Neural crest cell (in vitro differentiated cells): Measurements from ENCODE around the gene TLR9. TPM values are rescaled to one million over a fixed set of nuclear protein-coding genes. Genes with fewer than 3 reads are reported as not detected.

Experiments
- DNase-seq: peaks from one replicate; pipeline ENCODE4 v3.0.0; 2021; ENCODE audit warnings: low read depth, mixed read lengths, low spot score
- H3K27ac Mint-ChIP-seq: one replicate; pipeline ENCODE4 v1.8.0; 2021; ENCODE audit warnings: mild to moderate bottlenecking, mixed read lengths; ENCODE audit not compliant: unreplicated experiment
- H3K27me3 Mint-ChIP-seq: 2 replicates; pipeline ENCODE4 v1.8.0; 2021; ENCODE audit warnings: low read depth, mild to moderate bottlenecking, mixed read lengths
- H3K36me3 Mint-ChIP-seq: 2 replicates; pipeline ENCODE4 v1.8.0; 2021; ENCODE audit warnings: low read depth, mild to moderate bottlenecking, mixed read lengths
- H3K4me1 Mint-ChIP-seq: 2 replicates; pipeline ENCODE4 v1.8.0; 2021; ENCODE audit warnings: mixed read lengths
- H3K4me3 Mint-ChIP-seq: one replicate; pipeline ENCODE4 v1.8.0; 2021; ENCODE audit warnings: mild to moderate bottlenecking, mixed read lengths
- H3K9me3 Mint-ChIP-seq: 2 replicates; pipeline ENCODE4 v1.8.0; 2021; ENCODE audit warnings: mixed read lengths
- total RNA-seq: library from RNA; stranded (reverse); gene quantifications from 2 replicates; pipeline ENCODE4 v1.2.1, GENCODE V29; 2021
- TF ChIP-seq, protein P1 (sequence below): fragments of 200-600 bp; sonication (generic); conservative IDR thresholded peaks from 2 replicates; pipeline ENCODE4 v1.5.0; 2021; ENCODE audit warnings: antibody characterized with exemption, mild to moderate bottlenecking

Gene TLR9
- total RNA-seq, 1 donor from 2014 or later: not detected

- Mint-ChIP-seq H3K36me3 (peaks cover 8% of the 10 kb centered on the region), H3K4me3 (peak overlapping the region; percentile 16), H3K27me3 (peaks cover 34% of the 10 kb centered on the region), H3K4me1 (peaks cover 4% of the 10 kb centered on the region), H3K27ac (no peak overlapping the region), H3K9me3 (no peaks in the 10 kb centered on the region)
- no peak for DNase-seq
- TF ChIP-seq, protein P1, sequence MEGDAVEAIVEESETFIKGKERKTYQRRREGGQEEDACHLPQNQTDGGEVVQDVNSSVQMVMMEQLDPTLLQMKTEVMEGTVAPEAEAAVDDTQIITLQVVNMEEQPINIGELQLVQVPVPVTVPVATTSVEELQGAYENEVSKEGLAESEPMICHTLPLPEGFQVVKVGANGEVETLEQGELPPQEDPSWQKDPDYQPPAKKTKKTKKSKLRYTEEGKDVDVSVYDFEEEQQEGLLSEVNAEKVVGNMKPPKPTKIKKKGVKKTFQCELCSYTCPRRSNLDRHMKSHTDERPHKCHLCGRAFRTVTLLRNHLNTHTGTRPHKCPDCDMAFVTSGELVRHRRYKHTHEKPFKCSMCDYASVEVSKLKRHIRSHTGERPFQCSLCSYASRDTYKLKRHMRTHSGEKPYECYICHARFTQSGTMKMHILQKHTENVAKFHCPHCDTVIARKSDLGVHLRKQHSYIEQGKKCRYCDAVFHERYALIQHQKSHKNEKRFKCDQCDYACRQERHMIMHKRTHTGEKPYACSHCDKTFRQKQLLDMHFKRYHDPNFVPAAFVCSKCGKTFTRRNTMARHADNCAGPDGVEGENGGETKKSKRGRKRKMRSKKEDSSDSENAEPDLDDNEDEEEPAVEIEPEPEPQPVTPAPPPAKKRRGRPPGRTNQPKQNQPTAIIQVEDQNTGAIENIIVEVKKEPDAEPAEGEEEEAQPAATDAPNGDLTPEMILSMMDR: no peak
These were observed 24.2 kb upstream of the TLR9 start for GRCh38 chr3:52249683-52250082.

DNA sequence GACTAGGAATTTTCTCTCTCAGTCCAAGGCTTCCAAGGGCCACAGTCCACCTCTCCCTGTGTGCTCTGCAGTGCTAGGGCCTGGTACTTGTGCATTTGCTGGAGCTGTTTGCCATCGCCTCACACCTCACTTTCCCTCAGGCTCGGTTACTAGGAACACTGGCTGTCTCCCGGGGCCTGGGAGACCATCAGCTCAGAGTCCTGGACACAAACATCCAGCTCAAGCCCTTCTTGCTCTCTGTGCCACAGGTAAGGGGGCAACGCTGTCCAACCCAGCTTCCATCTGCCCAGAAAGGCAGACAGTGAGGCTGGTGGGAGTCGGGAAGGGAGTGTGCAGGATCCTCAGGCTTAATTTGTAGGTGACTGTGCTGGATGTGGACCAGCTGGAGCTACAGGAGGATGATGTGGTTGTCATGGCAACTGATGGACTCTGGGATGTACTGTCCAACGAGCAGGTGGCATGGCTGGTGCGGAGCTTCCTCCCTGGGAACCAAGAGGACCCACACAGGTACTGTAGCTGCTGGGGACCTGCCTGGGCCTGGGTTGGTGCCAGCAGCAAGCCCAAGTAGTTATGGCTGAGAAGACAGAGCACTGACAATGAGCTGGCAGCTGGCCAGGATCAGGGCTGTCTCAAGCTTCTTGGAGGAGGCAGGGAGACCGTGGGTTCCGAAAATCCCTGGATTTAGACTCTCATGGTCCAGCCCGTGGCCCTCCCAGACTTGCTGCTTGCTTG, 23.5 kb upstream of the TLR9 start:
- Mint-ChIP-seq H3K27ac (no peak overlapping the region), H3K27me3 (peaks cover 41% of the 10 kb centered on the region), H3K36me3 (peaks cover 8% of the 10 kb centered on the region), H3K4me3 (peak overlapping the region; percentile 76), H3K4me1 (peaks cover 4% of the 10 kb centered on the region), H3K9me3 (no peaks in the 10 kb centered on the region)
- TF ChIP-seq, protein P1: no peak
- DNase-seq: no peak

- Mint-ChIP-seq H3K27me3 (peaks cover 48% of the 10 kb centered on the region), H3K4me1 (peaks cover 4% of the 10 kb centered on the region), H3K4me3 (peak overlapping the region; percentile 67), H3K9me3 (peaks cover 2% of the 10 kb centered on the region), H3K36me3 (peaks cover 8% of the 10 kb centered on the region), H3K27ac (no peak overlapping the region)
- DNase-seq: no peak
- TF ChIP-seq, protein P1: no peak
These were observed 22.7 kb upstream of the TLR9 start for GRCh38 chr3:52248165-52248541.

DNA sequence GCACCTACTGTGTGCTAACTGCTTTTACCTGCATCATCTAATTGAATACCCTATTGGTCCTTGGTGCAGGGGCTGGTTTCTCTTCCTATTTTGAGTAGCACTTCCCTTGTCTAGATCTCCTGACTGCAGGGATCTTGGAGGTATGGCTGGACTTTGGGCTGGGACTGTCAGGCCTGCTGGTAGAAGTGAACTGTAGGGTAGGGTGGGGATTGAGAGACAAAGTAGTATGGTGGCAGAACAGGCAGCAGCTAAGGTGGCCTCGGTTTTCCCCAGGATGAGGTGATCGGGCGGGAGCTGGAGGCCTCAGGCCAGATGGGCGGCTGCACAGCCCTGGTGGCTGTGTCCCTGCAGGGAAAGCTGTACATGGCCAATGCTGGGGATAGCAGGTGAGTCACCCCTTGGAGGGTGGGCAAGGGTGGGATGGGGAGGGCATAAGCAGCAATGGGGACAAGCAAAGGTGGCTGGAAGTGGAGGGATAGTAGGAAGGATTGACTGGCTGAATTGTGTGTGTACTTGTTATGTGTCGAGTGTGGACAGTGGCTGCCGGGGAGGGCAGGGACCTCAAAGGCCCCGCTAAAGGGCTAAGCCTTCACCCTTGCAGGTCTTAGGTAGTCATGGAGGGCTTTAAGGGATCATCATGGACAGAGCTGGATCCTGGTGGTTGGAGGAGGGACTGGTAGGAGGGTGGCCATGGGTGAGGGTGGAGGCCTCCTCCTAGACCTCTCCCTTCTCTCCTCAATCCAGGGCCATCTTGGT, 22.1 kb upstream of the TLR9 start:
- Mint-ChIP-seq H3K9me3 (peaks cover 2% of the 10 kb centered on the region), H3K36me3 (peaks cover 8% of the 10 kb centered on the region), H3K27ac (no peak overlapping the region), H3K4me3 (peak overlapping the region; percentile 75), H3K27me3 (peaks cover 51% of the 10 kb centered on the region), H3K4me1 (peaks cover 4% of the 10 kb centered on the region)
- no peak for DNase-seq
- TF ChIP-seq, protein P1: no peak

- Mint-ChIP-seq H3K27ac (no peak overlapping the region), H3K4me3 (peak overlapping the region; percentile 75), H3K36me3 (peaks cover 6% of the 10 kb centered on the region), H3K27me3 (peaks cover 51% of the 10 kb centered on the region), H3K4me1 (peaks cover 4% of the 10 kb centered on the region), H3K9me3 (peaks cover 2% of the 10 kb centered on the region)
- DNase-seq: no peak
- TF ChIP-seq, protein P1: no peak
These were observed 21.4 kb upstream of the TLR9 start for GRCh38 chr3:52246728-52247408.
